Dermis microvascular lymphatic vessel endothelial cell (primary cell): ENCODE measurements around the gene CDKN1B. TPM values are rescaled to one million over a fixed set of nuclear protein-coding genes. Genes with fewer than 3 reads are reported as not detected.

Source experiments
- DNase-seq, 2 donors: peaks; one replicate each; pipeline versions ENCODE4 v3.0.0 to v3.0.0-alpha.2; 2010; ENCODE audit warnings: low read depth in 2 of 2
- total RNA-seq: library from RNA; depleted of rRNA; stranded (reverse); fragments of >200 nt; gene quantifications from 2 replicates; pipeline ENCODE4 v1.2.1, GENCODE V29; 2014

The CDKN1B gene
- total RNA-seq, 1 donor from 2014 or later: 68.8 TPM

DNA sequence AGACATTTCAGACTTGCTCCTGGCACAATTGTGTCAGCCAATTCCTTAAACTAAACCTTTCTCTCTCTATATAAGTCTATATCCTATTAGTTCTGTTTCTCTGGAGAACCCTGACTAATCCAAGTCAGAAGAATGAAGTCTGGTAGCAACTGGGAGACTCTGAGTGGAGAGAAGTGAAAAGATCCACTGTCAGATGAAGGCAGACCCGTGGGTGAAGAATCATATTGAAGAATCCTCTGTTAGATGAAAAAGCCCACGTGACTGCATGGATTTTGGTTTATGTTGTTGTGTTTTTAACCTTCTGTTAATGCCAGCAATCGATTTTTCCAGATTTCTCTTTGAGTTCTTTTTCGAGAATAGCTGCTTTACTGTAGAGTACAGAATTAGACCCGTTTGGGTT lies 38.8 kb downstream of the CDKN1B start:
- no peak for DNase-seq

GRCh38 chr12:12757121-12757520 lies 40.0 kb downstream of the CDKN1B start:
- DNase-seq: no peak

- no peak for DNase-seq
Measured at GRCh38 chr12:12759234-12759915, 42.2 kb downstream of the CDKN1B start.

DNA sequence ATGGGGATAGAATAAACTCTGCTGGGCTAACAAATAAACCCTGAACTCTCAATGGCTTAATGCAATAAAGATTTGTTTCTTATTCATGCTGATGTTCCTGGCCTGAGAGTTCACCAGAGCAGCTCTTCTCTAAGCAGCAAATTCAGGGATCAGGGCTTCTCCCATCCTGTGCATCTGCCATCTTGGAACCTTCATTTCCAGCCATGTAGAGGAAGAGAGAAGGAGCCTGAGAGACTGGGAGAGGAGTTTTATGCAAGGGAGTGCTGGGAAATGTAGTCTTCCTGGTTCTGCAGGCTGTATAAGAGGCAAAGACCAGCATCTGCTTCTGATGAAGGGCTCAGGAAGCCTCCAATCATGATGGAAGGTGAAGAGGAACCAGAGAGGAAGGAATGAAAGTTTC lies 47.7 kb downstream of the CDKN1B start:
- no peak for DNase-seq

- DNase-seq: no peak
Measured at GRCh38 chr12:12770262-12770661, 53.1 kb downstream of the CDKN1B start.

Other genes starting within 250 kb of the CDKN1B start
- gene DUSP16, start 154.5 kb upstream of the CDKN1B start, total RNA-seq: 6.2 TPM in 2 replicates
- 31.5 and 34.0 TPM in 2 replicates for gene CREBL2, start 105.5 kb upstream of the CDKN1B start, total RNA-seq
- 0.38 and 0.64 TPM in 2 replicates for gene GPR19, start 21.2 kb upstream of the CDKN1B start, total RNA-seq
- 38.9 and 41.6 TPM in 2 replicates for gene APOLD1, start 68.3 kb downstream of the CDKN1B start, total RNA-seq
- gene DDX47, start 96.0 kb downstream of the CDKN1B start, total RNA-seq: 46.9 and 48.5 TPM in 2 replicates
- gene GPRC5A, start 174.2 kb downstream of the CDKN1B start, total RNA-seq: 0.89 and 1.8 TPM in 2 replicates
- gene GPRC5D, start 234.8 kb downstream of the CDKN1B start, total RNA-seq: not detected in 2 replicates